Measurements from ENCODE around the gene MMP24OS.

- no peak for TF ChIP-seq EZH2 (IDR thresholded peaks at IDR 0.05; ENCODE audit: low read length, missing control alignments)
- TF ChIP-seq CTCF (conservative IDR thresholded peaks at IDR 0.05 in 1 of 2, IDR thresholded peaks at IDR 0.05 in 1 of 2; ENCODE audit: low read depth in 1 of 2, low read length in 2 of 2) = no peak
Measured at GRCh38 chr20:35314816-35315631, 37.1 kb upstream of the MMP24OS start.
